KG1 (cell line): ENCODE results near the gene PRAMEF5.
"Not testable (repeated sequence)": the region's sequence is repeated elsewhere in the genome, so short reads cannot be mapped to it uniquely, and the experiment has no call there.

ENCODE experiments used
- DNase-seq: peaks from one replicate; lab custom pipeline; 2025; lab: John Stamatoyannopoulos, UW

PRAMEF5 gene

GRCh38 chr1:13253898-13254297 lies at the start of gene PRAMEF5:
Gene PRAMEF5, plus strand, starts transcription at chr1:13254198. Its CDS starts 5,071 bp downstream, at chr1:13259269.
- not testable (repeated sequence) for DNase-seq

DNA sequence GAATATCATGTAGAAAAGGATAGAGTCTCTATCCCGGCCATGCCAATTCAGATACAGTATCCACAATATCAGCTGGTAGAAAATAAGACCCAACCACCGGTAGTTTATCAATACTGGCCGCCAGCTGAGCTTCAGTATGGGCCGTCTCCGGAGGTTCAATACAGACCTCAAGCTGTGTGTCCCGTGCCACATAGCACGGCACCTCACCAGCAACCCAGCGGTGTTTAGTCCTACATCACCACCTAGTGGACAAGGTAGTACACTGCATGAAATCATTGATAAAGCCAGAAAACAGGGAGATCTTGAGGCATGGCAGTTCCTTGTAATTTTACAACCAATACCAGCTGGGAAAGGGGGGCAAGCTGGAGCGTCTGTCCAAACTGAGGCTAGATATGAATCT lies 45.3 kb upstream of the PRAMEF5 start:
- DNase-seq, result not testable (repeated sequence)

GRCh38 chr1:13216619-13217018 lies 37.4 kb upstream of the PRAMEF5 start:
- not testable (repeated sequence) for DNase-seq

DNA sequence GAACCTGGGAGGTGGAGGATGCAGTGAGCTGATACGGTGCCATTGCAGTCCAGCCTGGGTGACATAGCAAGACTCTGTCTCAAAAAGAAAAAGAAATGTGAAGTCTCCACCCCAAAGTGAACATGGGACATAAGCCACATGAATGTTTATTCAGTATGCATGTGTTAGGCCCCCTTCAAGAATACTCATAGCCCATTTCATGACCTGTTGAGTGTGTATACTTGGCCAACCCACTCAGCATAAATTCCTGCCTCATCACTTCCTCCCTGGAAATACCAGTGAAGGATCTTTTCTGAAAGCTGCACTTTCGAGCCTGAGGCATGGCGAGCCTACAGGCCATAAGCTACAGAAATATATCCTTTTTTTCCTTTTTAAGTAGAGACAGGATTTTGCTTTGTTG lies 34.8 kb upstream of the PRAMEF5 start:
- not testable (repeated sequence) for DNase-seq

DNA sequence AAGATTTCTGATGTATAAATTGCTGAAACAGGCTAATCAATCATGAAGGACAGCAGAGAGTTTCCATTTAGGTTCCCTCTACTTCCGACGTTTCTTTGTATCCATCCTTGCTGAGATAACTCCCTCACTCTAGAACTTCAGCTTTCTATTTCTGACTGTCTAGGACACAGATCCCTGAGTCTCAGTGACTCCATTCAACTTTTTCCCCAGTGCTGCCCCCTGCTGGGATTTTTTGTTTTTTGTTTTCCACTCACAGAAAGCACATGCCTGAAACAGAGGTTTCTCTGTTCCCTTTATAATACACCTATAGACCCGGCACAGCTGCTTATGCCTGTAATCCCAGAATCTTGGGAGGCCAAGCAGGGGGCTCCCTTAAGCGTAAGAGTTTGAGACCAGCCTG lies 31.2 kb upstream of the PRAMEF5 start:
- DNase-seq, result not testable (repeated sequence)

GRCh38 chr1:13224480-13225060 lies 29.4 kb upstream of the PRAMEF5 start:
- DNase-seq, result no peak

DNA sequence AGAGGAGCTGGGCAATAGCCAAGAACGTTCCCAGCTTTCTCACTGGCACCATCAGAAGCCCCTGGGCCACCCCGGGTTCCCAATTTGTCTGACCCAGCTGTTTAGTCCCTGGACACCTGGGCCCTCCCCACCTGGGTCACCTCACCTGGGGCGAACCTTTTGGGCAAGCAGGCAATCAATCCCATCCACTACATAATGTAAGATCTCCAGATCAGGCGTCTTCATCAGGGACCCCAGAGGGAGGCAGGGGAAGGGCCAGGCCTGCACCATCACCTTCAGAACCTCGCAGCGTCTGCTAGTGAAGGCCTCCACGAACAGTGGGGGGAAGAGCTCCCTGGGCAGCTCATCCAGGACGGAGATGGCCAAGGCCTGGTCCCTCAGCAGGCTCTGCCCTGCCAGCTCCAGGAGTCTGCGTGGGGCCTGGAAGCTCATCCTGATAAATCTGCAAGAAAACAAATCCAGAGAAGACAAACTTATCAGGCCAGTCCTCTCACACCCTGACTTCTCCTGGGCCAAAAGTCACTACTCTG lies 28.3 kb upstream of the PRAMEF5 start, which contains the start of gene PRAMEF18:
PRAMEF18 (minus strand) TSS at position 480 of the 530 bp plus-strand sequence; CDS start at position 432, 48 bp downstream.
- DNase-seq, result not testable (repeated sequence)

- DNase-seq, result not testable (repeated sequence)
These were observed 26.5 kb upstream of the PRAMEF5 start for GRCh38 chr1:13227271-13228055.

- peak; percentile 4 for DNase-seq
These were observed 25.6 kb upstream of the PRAMEF5 start for GRCh38 chr1:13228343-13228781.

DNA sequence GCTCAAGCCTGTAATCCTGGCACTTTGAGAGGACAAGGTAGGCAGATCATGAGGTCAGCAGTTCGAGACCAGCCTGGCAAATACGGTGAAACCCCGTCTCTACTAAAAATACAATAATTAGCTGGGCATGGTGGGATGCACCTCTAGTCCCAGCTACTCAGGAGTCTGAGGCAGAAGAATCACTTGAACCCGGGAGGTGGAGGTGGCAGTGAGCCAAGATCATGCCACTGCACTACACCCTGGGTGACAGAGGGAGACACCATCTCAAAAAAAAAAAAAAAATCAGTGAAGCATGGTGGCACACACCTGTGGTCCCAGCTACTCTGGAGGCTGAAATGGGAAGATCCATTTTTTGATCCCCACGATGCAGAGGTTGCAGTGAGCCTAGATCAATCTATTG lies 23.9 kb upstream of the PRAMEF5 start:
- DNase-seq, result not testable (repeated sequence)

DNA sequence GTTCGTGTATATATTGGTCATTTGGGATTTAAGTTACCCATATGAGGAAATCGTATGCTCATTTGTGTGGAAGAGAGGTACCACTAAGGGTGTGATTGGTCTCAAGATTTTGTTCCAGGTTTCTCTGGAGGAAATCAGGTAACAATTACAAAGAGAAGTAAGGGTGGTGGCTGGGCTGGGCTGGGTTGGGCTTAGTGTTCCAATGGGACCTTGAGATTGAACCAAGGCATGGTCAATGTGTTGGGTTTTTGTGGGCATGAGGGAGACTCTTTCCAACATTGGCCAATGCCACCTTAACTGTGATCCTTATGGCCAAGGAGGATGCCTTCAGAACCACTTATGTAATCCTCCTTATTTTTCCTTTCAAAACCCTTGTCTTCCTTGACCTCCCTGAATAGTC lies 23.4 kb upstream of the PRAMEF5 start:
- DNase-seq, result not testable (repeated sequence)

DNA sequence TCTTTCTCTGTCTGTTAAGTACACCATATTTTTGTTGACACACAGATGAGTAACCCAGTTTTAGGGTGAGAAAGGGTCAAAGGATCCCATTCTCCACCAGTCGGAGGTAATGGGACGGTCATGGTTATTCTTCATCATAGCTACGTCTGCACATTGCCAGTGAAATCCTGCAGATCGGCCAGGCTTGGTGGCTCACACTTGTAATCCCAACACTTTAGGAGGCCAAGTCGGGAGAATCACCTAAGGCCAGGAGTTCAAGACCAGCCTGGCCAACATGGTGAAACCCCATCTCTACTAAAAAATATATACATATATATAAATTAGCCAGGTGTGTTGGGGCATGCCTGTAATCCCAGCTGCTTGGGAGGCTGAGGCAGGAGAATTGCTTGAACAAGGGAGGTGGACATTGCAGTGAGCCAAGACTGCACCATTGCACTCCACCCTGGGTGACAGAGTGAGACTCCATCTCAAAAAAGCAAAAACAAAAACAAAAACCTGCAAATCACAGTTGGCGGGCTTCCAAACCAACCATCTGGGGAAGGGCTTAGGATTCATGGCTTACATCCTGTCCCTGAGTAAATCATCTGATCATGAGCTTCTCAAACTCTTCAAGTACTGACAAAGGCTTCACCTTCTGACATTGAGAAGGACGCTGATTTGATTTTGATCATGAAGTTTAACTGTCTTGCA lies 22.8 kb upstream of the PRAMEF5 start:
- not testable (repeated sequence) for DNase-seq

GRCh38 chr1:13232056-13232455 lies 21.9 kb upstream of the PRAMEF5 start:
- DNase-seq, result not testable (repeated sequence)

GRCh38 chr1:13234057-13234456 lies 19.9 kb upstream of the PRAMEF5 start:
- DNase-seq, result not testable (repeated sequence)

DNA sequence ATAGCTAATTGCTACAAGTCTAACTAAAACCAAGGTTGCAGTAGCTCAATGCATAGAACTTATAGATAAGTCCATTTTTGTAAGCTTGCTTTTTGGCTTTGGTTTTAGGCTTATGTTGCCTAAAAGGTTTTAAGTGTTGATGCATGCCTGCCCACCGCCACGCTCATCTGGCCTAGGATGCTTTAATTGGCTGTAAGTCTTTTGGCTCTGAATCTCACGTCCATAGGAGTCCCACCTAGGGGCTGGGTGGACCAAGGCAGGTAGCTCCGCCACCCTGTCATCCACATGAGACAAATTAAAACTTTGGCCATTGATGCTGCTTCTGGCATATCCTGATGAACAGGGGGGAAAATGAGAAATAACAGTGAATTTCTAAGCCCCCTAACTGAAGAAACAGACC lies 16.4 kb upstream of the PRAMEF5 start:
- DNase-seq, result not testable (repeated sequence)

DNA sequence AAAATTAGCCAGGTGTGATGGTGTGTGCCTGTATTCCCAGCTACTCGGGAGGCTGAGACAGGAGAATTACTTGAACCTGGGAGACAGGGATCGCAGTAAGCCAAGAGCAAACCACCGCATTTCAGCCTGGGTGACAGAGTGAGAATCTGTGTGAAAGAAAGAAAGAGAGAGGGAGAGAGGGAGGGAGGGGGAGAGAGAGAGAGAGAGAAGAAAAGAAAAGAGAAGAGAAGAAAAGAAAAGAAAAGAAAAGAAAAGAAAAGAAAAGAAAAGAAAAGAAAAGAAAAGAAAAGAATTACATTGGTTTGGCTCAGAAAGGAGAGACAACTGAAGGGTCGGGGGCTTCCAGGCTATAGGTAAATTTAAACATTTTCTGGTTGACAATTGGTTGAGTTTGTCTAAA lies 14.4 kb upstream of the PRAMEF5 start:
- DNase-seq, result not testable (repeated sequence)

DNA sequence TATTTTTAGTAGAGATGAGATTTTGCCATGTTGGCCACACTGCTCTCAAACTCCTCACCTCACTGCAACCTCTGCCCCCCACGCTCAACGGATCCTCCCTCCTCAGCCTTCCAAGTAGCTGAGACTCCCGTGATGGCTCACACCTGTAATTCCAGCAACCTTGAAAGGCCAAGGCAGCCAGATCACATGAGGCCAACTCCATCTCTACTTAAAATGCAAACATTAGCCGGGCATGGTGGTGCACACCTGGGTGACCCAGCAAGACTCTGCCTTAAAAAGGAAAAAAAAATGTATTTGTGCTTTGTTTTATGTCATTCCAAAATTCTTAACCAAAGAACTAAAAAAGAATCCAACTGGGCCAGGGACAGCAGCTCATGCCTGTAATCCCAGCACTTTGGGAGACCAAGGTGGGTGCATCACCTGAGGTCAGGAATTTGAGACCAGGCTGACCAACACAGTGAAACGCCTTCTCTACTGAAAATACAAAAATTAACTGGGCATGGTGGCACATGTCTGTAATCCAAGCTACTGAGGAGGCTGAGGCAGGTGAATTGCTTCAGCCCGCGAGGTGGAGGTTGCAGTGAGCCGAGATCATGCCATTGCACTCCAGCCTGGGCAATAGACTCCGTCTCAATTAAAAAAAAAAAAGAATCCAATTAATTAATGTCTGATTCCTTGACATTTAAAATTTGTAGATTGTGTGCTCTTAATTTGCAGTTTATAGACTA lies 10.3 kb upstream of the PRAMEF5 start:
- not testable (repeated sequence) for DNase-seq

GRCh38 chr1:13245841-13246553 lies 8.0 kb upstream of the PRAMEF5 start:
- DNase-seq, result not testable (repeated sequence)

DNA sequence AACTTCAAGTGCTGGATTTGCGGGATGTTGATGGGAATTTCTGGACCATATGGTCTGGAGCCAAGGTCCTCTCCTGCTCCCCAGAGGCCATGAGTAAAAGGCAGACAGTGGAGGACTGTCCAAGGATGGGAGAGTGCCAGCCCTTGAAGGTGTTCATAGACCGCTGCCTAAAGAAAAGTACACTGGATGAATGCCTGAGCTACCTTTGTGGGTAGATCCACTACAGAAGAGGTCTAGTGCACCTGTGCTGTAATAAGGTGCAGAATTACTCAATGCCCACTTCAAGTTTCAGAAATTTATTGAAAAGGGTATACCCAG lies 7.5 kb upstream of the PRAMEF5 start:
- DNase-seq, result not testable (repeated sequence)

DNA sequence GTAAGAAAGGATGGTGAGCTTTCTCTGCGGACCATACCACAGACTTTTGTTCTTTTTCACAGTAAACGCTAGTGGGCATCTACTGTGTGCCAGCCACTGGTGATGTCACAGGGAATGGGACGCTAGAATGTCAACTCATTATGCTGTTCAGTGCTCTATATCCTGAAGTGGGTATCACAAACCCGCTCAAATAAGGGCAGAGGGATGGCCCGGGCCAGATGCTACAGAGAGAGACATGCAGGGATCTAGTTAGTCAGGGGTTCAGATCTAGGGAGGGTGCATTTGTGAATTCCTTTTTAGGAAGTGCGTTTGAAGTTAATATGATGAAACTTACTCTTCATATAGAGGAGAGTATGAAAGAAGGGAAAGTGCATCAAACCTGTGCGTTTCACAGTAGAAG lies 6.9 kb upstream of the PRAMEF5 start:
- not testable (repeated sequence) for DNase-seq

GRCh38 chr1:13265124-13265523 lies 11.1 kb downstream of the PRAMEF5 start:
- not testable (repeated sequence) for DNase-seq
